GM23338 (cell line): ENCODE data around the gene DDTL. TPM values are rescaled to one million over a fixed set of nuclear protein-coding genes. Genes with fewer than 3 reads are reported as not detected.
"Not testable (repeated sequence)": the region's sequence is repeated elsewhere in the genome, so short reads cannot be mapped to it uniquely, and the experiment has no call there.

Experiments used
- ATAC-seq: fragments of 200-7000 bp; cut with Tn5 transposase; 3 replicates; pipeline ENCODE4 v1.9.1; 2020
- DNase-seq: peaks from one replicate; pipeline ENCODE4 v3.0.0-alpha.2; 2015; ENCODE audit warnings: low spot score
- H2AFZ ChIP-seq: fragments of 200-600 bp; sonication (generic); 2 replicates; pipeline ENCODE4 v1.8.0; 2016; ENCODE audit warnings: antibody characterized with exemption, mild to moderate bottlenecking, moderate library complexity
- H3F3A ChIP-seq: fragments of 200-600 bp; sonication (generic); replicated peaks from 2 replicates; pipeline ENCODE4 v1.8.0; 2017; ENCODE audit warnings: antibody characterized with exemption, mixed run types, low read depth
- H3K27ac ChIP-seq: fragments of 200-600 bp; sonication (generic); 2 replicates; pipeline ENCODE4 v1.6.1; 2016; ENCODE audit warnings: low read depth
- H3K27me3 ChIP-seq: fragments of 200-600 bp; sonication (generic); 2 replicates; pipeline ENCODE4 v1.8.0; 2016; ENCODE audit warnings: mild to moderate bottlenecking, mixed run types, moderate library complexity; ENCODE audit not compliant: insufficient read depth
- H3K36me3 ChIP-seq: fragments of 200-600 bp; sonication (generic); 2 replicates; pipeline ENCODE4 v1.8.0; 2016; ENCODE audit warnings: mild to moderate bottlenecking; ENCODE audit not compliant: insufficient read depth
- H3K4me1 ChIP-seq: fragments of 200-600 bp; sonication (generic); 2 replicates; pipeline ENCODE4 v1.8.0; 2016; ENCODE audit warnings: mild to moderate bottlenecking, moderate library complexity; ENCODE audit not compliant: insufficient read depth
- H3K4me2 ChIP-seq: fragments of 200-600 bp; sonication (generic); 2 replicates; pipeline ENCODE4 v1.7.1; 2017; ENCODE audit warnings: mixed run types
- H3K4me3 ChIP-seq: fragments of 200-600 bp; sonication (generic); 2 replicates; pipeline ENCODE4 v1.6.1; 2016; ENCODE audit warnings: mixed run types
- H3K79me2 ChIP-seq: fragments of 200-600 bp; sonication (generic); replicated peaks from 2 replicates; pipeline ENCODE4 v1.8.0; 2017; ENCODE audit warnings: mild to moderate bottlenecking; ENCODE audit not compliant: insufficient read depth
- H3K9me2 ChIP-seq: fragments of 200-600 bp; sonication (generic); 2 replicates; pipeline ENCODE4 v1.8.0; 2017; ENCODE audit not compliant: insufficient read depth
- H4K20me1 ChIP-seq: fragments of 200-600 bp; sonication (generic); replicated peaks from 2 replicates; pipeline ENCODE4 v1.8.0; 2017; ENCODE audit warnings: mild to moderate bottlenecking; ENCODE audit not compliant: insufficient read depth
- H3K27ac Mint-ChIP-seq: 2 replicates; pipeline ENCODE4 v1.8.0; 2020; ENCODE audit warnings: inconsistent platforms, mild to moderate bottlenecking, moderate library complexity, mixed read lengths
- H3K27me3 Mint-ChIP-seq: 3 replicates; pipeline ENCODE4 v1.8.0; 2022; ENCODE audit warnings: low read depth, mild to moderate bottlenecking, moderate library complexity, mixed read lengths, inconsistent platforms; ENCODE audit not compliant: insufficient read depth, poor library complexity
- H3K36me3 Mint-ChIP-seq: 3 replicates; pipeline ENCODE4 v1.8.0; 2021; ENCODE audit warnings: low read depth, mild to moderate bottlenecking, inconsistent platforms, moderate library complexity, mixed read lengths
- H3K4me1 Mint-ChIP-seq: 3 replicates; pipeline ENCODE4 v1.8.0; 2020; ENCODE audit warnings: mild to moderate bottlenecking, inconsistent platforms, mixed read lengths
- H3K4me3 Mint-ChIP-seq: 3 replicates; pipeline ENCODE4 v1.8.0; 2021; ENCODE audit warnings: moderate library complexity, mild to moderate bottlenecking, inconsistent platforms, mixed read lengths
- H3K9me3 Mint-ChIP-seq: 3 replicates; pipeline ENCODE4 v1.8.0; 2020; ENCODE audit warnings: moderate library complexity, mild to moderate bottlenecking, inconsistent platforms, mixed read lengths
- polyA plus RNA-seq: library from polyadenylated mRNA; unstranded; fragments of >200 nt; fragmentation: Nextera tagmentation; extraction: Ambion mirVana; gene quantifications from 2 replicates; pipeline ENCODE4 v1.2.1, GENCODE V29; 2016
- total RNA-seq: library from RNA; depleted of rRNA; stranded (reverse); fragments of >200 nt; shearing (Covaris generic); gene quantifications from 2 replicates; pipeline ENCODE4 v1.2.3, GENCODE V29; 2014

Gene DDTL
- total and polyA plus RNA-seq, 2 experiments from 2014 or later: 2.1 to 3.7 TPM

GRCh38 chr22:23940166-23940565, 26.5 kb upstream of the DDTL start:
- not testable (repeated sequence) for H3K9me3 Mint-ChIP-seq

GRCh38 chr22:23947391-23947790, 19.3 kb upstream of the DDTL start:
- H3K27ac Mint-ChIP-seq, H3K36me3 ChIP-seq, H3F3A ChIP-seq, ATAC-seq, H3K4me3 ChIP-seq, H3K9me2 ChIP-seq, H3K27me3 ChIP-seq, H2AFZ ChIP-seq, DNase-seq, H4K20me1 ChIP-seq, H3K27ac ChIP-seq, H3K4me2 ChIP-seq, H3K9me3 Mint-ChIP-seq, H3K4me1 ChIP-seq, H3K27me3 Mint-ChIP-seq, H3K4me3 Mint-ChIP-seq, H3K4me1 Mint-ChIP-seq, H3K36me3 Mint-ChIP-seq, H3K79me2 ChIP-seq: not testable (repeated sequence)

More at GRCh38 chr22:23940166-23940565, 26.5 kb upstream of the DDTL start:
- H3K27ac ChIP-seq, H3K27ac Mint-ChIP-seq, H3K4me1 Mint-ChIP-seq, H3K79me2 ChIP-seq, H3K4me2 ChIP-seq, H3K27me3 Mint-ChIP-seq, DNase-seq, H3K9me2 ChIP-seq, H3K4me3 ChIP-seq, H3F3A ChIP-seq, H3K4me1 ChIP-seq, H3K4me3 Mint-ChIP-seq, H2AFZ ChIP-seq, H4K20me1 ChIP-seq, H3K36me3 ChIP-seq, H3K27me3 ChIP-seq, H3K36me3 Mint-ChIP-seq: not testable (repeated sequence)
- ATAC-seq: peak; percentile 52; the same call in 2 of the 3 replicates

- H3K36me3 Mint-ChIP-seq, H3K4me3 Mint-ChIP-seq, H3F3A ChIP-seq, H3K27me3 Mint-ChIP-seq, H2AFZ ChIP-seq, H3K36me3 ChIP-seq, H3K27me3 ChIP-seq, H3K9me2 ChIP-seq, DNase-seq, H3K4me3 ChIP-seq, ATAC-seq, H3K4me1 ChIP-seq, H3K79me2 ChIP-seq, H3K27ac Mint-ChIP-seq, H3K4me2 ChIP-seq, H4K20me1 ChIP-seq, H3K9me3 Mint-ChIP-seq, H3K27ac ChIP-seq: not testable (repeated sequence)
- H3K4me1 Mint-ChIP-seq: peaks cover 16% of the 10 kb centered on the region
These were observed 16.9 kb upstream of the DDTL start for GRCh38 chr22:23949764-23950163.

- H3F3A ChIP-seq, H3K27me3 ChIP-seq, H3K4me3 Mint-ChIP-seq, H2AFZ ChIP-seq, H3K4me3 ChIP-seq, H3K27ac ChIP-seq, H4K20me1 ChIP-seq, H3K9me2 ChIP-seq, H3K4me2 ChIP-seq, H3K27ac Mint-ChIP-seq, H3K4me1 ChIP-seq, H3K9me3 Mint-ChIP-seq, H3K36me3 Mint-ChIP-seq, H3K79me2 ChIP-seq, H3K27me3 Mint-ChIP-seq, H3K36me3 ChIP-seq: not testable (repeated sequence)
- DNase-seq (peak; percentile 34), ATAC-seq (peak; percentile 39)
- H3K4me1 Mint-ChIP-seq: peaks cover 28% of the 10 kb centered on the region
These were observed 15.3 kb upstream of the DDTL start for GRCh38 chr22:23951383-23951782.
